CD4-positive, CD25-positive, alpha-beta regulatory T cell (primary cell): ENCODE results near the gene PICALM. TPM values are rescaled to one million over a fixed set of nuclear protein-coding genes. Genes with fewer than 3 reads are reported as not detected.
A peak's percentile ranks its signal among the peaks of the same experiment; 100 is the strongest.

ENCODE experiments used
- ATAC-seq, 2 donors: fragments of 150-1000 bp; cut with Tn5 transposase; one replicate each; pipeline ENCODE4 v1.10.0; 2021; ENCODE audit warnings: low read depth in 2 of 2, moderate number of reproducible peaks in 2 of 2, moderate library complexity in 1 of 2
- DNase-seq, 3 donors: peaks; one replicate each; pipeline versions ENCODE4 v3.0.0 to v3.0.0-alpha.2; 2012 to 2022; ENCODE audit warnings: mixed read lengths in 1 of 3
- H3K27ac ChIP-seq: one replicate; pipeline ENCODE4 v1.7.0; 2013; ENCODE audit warnings: mild to moderate bottlenecking, low read length; ENCODE audit not compliant: insufficient read depth, poor library complexity, severe bottlenecking
- H3K27me3 ChIP-seq: one replicate; pipeline ENCODE4 v1.7.0; 2013; ENCODE audit warnings: low read length; ENCODE audit not compliant: control insufficient read depth, insufficient read depth
- H3K36me3 ChIP-seq: one replicate; pipeline ENCODE4 v1.7.0; 2013; ENCODE audit warnings: mild to moderate bottlenecking, low read length, moderate library complexity; ENCODE audit not compliant: control insufficient read depth, insufficient read depth
- H3K4me1 ChIP-seq: 2 replicates; pipeline ENCODE4 v1.7.0; 2013; ENCODE audit warnings: mild to moderate bottlenecking, low read length; ENCODE audit not compliant: insufficient read depth, control insufficient read depth, poor library complexity, severe bottlenecking
- H3K4me3 ChIP-seq: one replicate; pipeline ENCODE4 v1.7.0; 2013; ENCODE audit warnings: low read depth, mild to moderate bottlenecking, low read length, moderate library complexity
- H3K9me3 ChIP-seq, 2 experiments: 1 replicate in 1 of 2; 2 replicates in 1 of 2; pipeline ENCODE4 v1.7.0; 2013; ENCODE audit warnings: low read length in 2 of 2, mild to moderate bottlenecking in 1 of 2, moderate library complexity in 1 of 2; ENCODE audit not compliant: control insufficient read depth in 2 of 2
- H3K27ac Mint-ChIP-seq, 3 donors: one replicate each; pipeline ENCODE4 v1.8.0; 2020 to 2022; ENCODE audit warnings: mild to moderate bottlenecking in 3 of 3, mixed read lengths in 3 of 3, moderate library complexity in 2 of 3
- H3K27me3 Mint-ChIP-seq: one replicate; pipeline ENCODE4 v1.8.0; 2022; ENCODE audit warnings: mild to moderate bottlenecking, mixed read lengths
- H3K36me3 Mint-ChIP-seq: one replicate; pipeline ENCODE4 v1.8.0; 2020; ENCODE audit warnings: mixed read lengths
- H3K4me1 Mint-ChIP-seq, 4 donors: one replicate each; pipeline ENCODE4 v1.8.0; 2020 to 2022; ENCODE audit warnings: mixed read lengths in 4 of 4, mild to moderate bottlenecking in 1 of 4
- H3K4me3 Mint-ChIP-seq, 4 donors: one replicate each; pipeline ENCODE4 v1.8.0; 2020 to 2022; ENCODE audit warnings: mild to moderate bottlenecking in 4 of 4, mixed read lengths in 4 of 4, moderate library complexity in 3 of 4
- H3K9me3 Mint-ChIP-seq, 7 donors: one replicate each; pipeline ENCODE4 v1.8.0; 2020 to 2022; ENCODE audit warnings: mixed read lengths in 7 of 7, mild to moderate bottlenecking in 3 of 7, moderate library complexity in 2 of 7
- polyA plus RNA-seq, 4 donors: library from polyadenylated mRNA; unstranded; fragments of 300-500 nt; fragmentation: Illumina TruSeq; gene quantifications; one replicate each; pipeline ENCODE4 v1.2.3, GENCODE V29; 2021
- total RNA-seq: library from RNA; stranded (reverse); gene quantifications from one replicate; pipeline ENCODE4 v1.2.3, GENCODE V29; 2022

Gene PICALM
- total RNA-seq (194 TPM), polyA plus RNA-seq (10 to 100 TPM; 19.9 to 25.8 (median 23.2) TPM)

GRCh38 chr11:86068951-86069407, at the start of gene PICALM:
Gene PICALM (minus strand): TSS chr11:86069084. CDS start chr11:86068780, 304 bp downstream.
- Mint-ChIP-seq H3K4me1 (peaks cover 9 to 39% (median 34%) of the 10 kb centered on the region in 4 donors), H3K4me3 (peak within 1 kb of the TSS; percentile 97 to 100 (median 100)), H3K27ac (peak within 1 kb of the TSS; percentile 98 to 100 (median 99)), H3K36me3 (no peaks in the 10 kb centered on the region), H3K9me3 (peaks cover 0 to 1% (median 0%) of the 10 kb centered on the region in 7 donors), H3K27me3 (peaks cover 5% of the 10 kb centered on the region)
- no peaks in the 10 kb centered on the region for H3K9me3 ChIP-seq
- ATAC-seq = peak; percentile 85 to 89
- H3K36me3 ChIP-seq = no peaks in the 10 kb centered on the region
- H3K27ac ChIP-seq = peak within 1 kb of the TSS; percentile 88
- no peaks in the 10 kb centered on the region for H3K27me3 ChIP-seq
- peaks cover 29% of the 10 kb centered on the region for H3K4me1 ChIP-seq
- peak within 1 kb of the TSS; percentile 99 for H3K4me3 ChIP-seq
- DNase-seq = peak; percentile 92 to 100 (median 95)

DNA sequence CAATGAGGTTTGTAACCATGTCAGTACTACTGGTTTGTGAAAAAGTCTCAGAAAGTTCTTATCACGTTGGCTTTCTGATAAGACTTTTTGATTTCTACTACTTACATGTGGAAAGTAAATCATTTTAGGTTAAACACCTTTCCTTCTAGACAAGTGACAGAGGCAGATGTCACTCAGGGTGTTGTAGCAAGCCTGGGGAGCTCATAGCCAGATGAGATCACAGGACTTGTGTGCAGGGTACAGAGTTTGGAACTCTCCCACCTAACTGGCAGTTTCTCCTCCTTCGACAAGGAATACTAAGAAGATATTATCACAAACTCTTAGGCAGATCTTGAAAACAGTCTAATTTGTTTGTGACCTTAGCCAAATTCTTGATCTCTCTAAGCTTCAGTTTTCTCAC, 49.4 kb upstream of the PICALM start:
- no peaks in the 10 kb centered on the region for H3K9me3 Mint-ChIP-seq

GRCh38 chr11:86117712-86118063, 48.8 kb upstream of the PICALM start:
- DNase-seq (no peak), ATAC-seq (no peak)
- H3K27me3 ChIP-seq = no peaks in the 10 kb centered on the region
- no peaks in the 10 kb centered on the region for H3K9me3 ChIP-seq
- no peak overlapping the region for H3K27ac ChIP-seq
- Mint-ChIP-seq H3K4me1 (peaks cover 17 to 31% (median 26%) of the 10 kb centered on the region in 4 donors), H3K27ac (peak overlapping the region in 2 of 3 donors; percentile 23 to 59), H3K4me3 (no peak overlapping the region), H3K36me3 (no peaks in the 10 kb centered on the region), H3K27me3 (no peaks in the 10 kb centered on the region), H3K9me3 (no peaks in the 10 kb centered on the region)
- H3K4me3 ChIP-seq = no peak overlapping the region
- H3K36me3 ChIP-seq = no peaks in the 10 kb centered on the region
- H3K4me1 ChIP-seq = peaks cover 20% of the 10 kb centered on the region

More for the DNA sequence above, 49.4 kb upstream of the PICALM start:
- no peak overlapping the region for H3K27ac ChIP-seq
- Mint-ChIP-seq H3K36me3 (no peaks in the 10 kb centered on the region), H3K4me3 (no peak overlapping the region), H3K4me1 (peaks cover 19 to 31% (median 26%) of the 10 kb centered on the region in 4 donors), H3K27ac (peak overlapping the region in 2 of 3 donors; percentile 14 to 59), H3K27me3 (no peaks in the 10 kb centered on the region)
- H3K9me3 ChIP-seq = no peaks in the 10 kb centered on the region
- DNase-seq (no peak), ATAC-seq (no peak)
- H3K27me3 ChIP-seq = no peaks in the 10 kb centered on the region
- H3K36me3 ChIP-seq = no peaks in the 10 kb centered on the region
- H3K4me1 ChIP-seq = peaks cover 20% of the 10 kb centered on the region
- H3K4me3 ChIP-seq = no peak overlapping the region

DNA sequence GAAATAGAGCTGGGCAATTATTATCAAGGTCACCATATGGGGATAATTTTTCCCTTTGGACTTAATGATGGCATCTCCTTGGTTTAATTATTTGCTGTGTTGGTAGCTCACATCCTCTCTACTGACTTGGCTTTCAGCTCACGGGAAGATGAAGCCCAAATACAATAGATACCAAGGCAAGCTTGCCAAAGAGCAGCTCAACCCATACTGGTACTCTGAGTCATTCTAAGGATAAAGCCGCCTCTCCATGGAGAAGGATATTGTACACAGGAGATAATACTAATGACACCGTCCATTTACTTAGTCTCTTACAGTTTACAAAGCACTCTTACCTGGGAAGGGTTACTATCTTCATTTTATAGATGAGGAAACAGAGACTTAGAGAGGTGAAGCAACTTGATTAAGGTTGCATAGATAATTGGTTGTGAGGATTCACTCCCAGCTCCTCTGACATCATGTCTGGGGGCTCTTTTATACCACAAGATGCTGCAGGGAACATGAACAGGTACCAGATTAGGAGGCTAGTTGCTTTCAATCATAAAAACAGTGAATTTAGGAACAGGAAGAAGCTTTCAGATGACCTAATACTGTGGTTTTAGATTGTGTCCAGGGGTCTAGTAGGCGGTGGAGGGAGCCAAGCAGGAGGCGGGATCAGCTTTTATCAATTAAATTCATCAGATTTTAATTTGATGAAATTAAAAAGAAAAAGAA, 48.3 kb upstream of the PICALM start:
- peak overlapping the region in 2 of 3 donors; percentile 23 to 51 for H3K27ac Mint-ChIP-seq
- no peaks in the 10 kb centered on the region for H3K9me3 Mint-ChIP-seq

GRCh38 chr11:86116386-86116726, 47.5 kb upstream of the PICALM start:
- Mint-ChIP-seq H3K4me3 (peak overlapping the region; percentile 9 to 26 (median 13)), H3K4me1 (peaks cover 14 to 31% (median 26%) of the 10 kb centered on the region in 4 donors), H3K9me3 (no peaks in the 10 kb centered on the region), H3K27me3 (no peaks in the 10 kb centered on the region), H3K27ac (peak overlapping the region; percentile 48 to 70 (median 51)), H3K36me3 (no peaks in the 10 kb centered on the region)
- H3K4me1 ChIP-seq = peaks cover 20% of the 10 kb centered on the region
- peak; percentile 94 to 95 for ATAC-seq
- no peaks in the 10 kb centered on the region for H3K9me3 ChIP-seq
- peak; percentile 15 to 62 (median 23) for DNase-seq
- peak overlapping the region; percentile 46 for H3K4me3 ChIP-seq
- no peaks in the 10 kb centered on the region for H3K27me3 ChIP-seq
- peak overlapping the region; percentile 68 for H3K27ac ChIP-seq
- H3K36me3 ChIP-seq = no peaks in the 10 kb centered on the region

More for the DNA sequence above, 48.3 kb upstream of the PICALM start:
- Mint-ChIP-seq H3K36me3 (no peaks in the 10 kb centered on the region), H3K27me3 (no peaks in the 10 kb centered on the region), H3K4me3 (no peak overlapping the region), H3K4me1 (peaks cover 14 to 31% (median 26%) of the 10 kb centered on the region in 4 donors)
- DNase-seq (no peak), ATAC-seq (no peak)
- no peaks in the 10 kb centered on the region for H3K36me3 ChIP-seq
- no peaks in the 10 kb centered on the region for H3K9me3 ChIP-seq
- no peaks in the 10 kb centered on the region for H3K27me3 ChIP-seq
- peak overlapping the region; percentile 68 for H3K27ac ChIP-seq
- no peak overlapping the region for H3K4me3 ChIP-seq
- peaks cover 20% of the 10 kb centered on the region for H3K4me1 ChIP-seq

DNA sequence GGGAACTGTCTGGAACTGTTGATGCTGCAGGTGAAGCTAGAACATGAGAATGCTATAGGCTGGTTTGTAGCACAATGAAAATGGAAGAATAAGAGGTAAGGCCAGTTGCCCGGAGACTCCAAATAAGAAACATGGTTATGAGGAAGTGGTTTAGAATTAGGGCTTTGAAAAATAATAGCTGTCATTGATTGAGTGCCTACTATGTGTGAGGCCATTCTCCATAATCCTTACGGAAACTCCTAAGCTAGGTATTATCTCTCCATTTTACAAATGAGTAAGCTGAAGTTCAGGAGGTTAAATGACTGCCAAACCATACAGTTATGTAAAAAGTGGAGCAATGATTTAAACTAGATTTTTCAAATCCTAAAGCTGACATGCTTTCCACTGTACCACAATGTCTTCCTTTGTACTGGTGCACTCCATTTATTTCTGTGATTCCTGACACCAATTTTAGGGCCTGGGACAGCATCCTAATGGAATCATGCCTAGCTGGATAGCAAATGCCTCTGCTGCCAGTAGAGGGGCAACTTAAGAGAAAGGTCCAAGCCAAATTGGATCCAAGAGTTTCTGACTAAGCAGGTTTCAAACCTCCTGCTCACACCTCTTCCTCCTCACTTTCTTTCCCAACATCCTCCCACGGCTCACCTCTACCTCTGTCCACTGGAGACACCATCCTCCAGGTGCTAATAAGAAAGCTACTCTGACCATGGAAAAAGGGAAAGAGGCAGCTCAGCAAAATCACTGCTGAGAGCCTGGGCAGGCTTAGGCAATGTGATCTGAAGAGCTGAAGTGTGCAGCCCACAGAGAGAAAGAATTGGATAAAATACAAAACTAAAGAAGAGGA, 46.9 kb upstream of the PICALM start:
- Histone ChIP-seq H3K4me3 (peak overlapping the region; percentile 46), H3K9me3 (no peaks in the 10 kb centered on the region), H3K27me3 (no peaks in the 10 kb centered on the region), H3K27ac (no peak overlapping the region), H3K4me1 (peaks cover 20% of the 10 kb centered on the region), H3K36me3 (no peaks in the 10 kb centered on the region)
- Mint-ChIP-seq H3K4me1 (peaks cover 14 to 31% (median 26%) of the 10 kb centered on the region in 4 donors), H3K27me3 (no peaks in the 10 kb centered on the region), H3K36me3 (no peaks in the 10 kb centered on the region), H3K27ac (peak overlapping the region; percentile 48 to 70 (median 51)), H3K9me3 (no peaks in the 10 kb centered on the region), H3K4me3 (peak overlapping the region; percentile 10 to 26 (median 16))
- DNase-seq = no peak
- ATAC-seq = peak in 1 of 2 donors; percentile 53

- no peaks in the 10 kb centered on the region for H3K27me3 ChIP-seq
- H3K4me3 ChIP-seq = no peak overlapping the region
- no peaks in the 10 kb centered on the region for H3K4me1 ChIP-seq
- H3K36me3 Mint-ChIP-seq = no peaks in the 10 kb centered on the region
- H3K27me3 Mint-ChIP-seq = peaks cover 5% of the 10 kb centered on the region
- no peaks in the 10 kb centered on the region for H3K9me3 ChIP-seq
- no peaks in the 10 kb centered on the region for H3K36me3 ChIP-seq
- no peak for ATAC-seq
- peaks cover 0 to 10% (median 5%) of the 10 kb centered on the region in 4 donors for H3K4me1 Mint-ChIP-seq
- peaks cover 0 to 5% (median 0%) of the 10 kb centered on the region in 7 donors for H3K9me3 Mint-ChIP-seq
- no peak overlapping the region for H3K27ac ChIP-seq
- H3K27ac Mint-ChIP-seq = peak overlapping the region in 1 of 3 donors; percentile 48
- no peak for DNase-seq
- H3K4me3 Mint-ChIP-seq = no peak overlapping the region
These were observed 40.2 kb upstream of the PICALM start for GRCh38 chr11:86108890-86109638.
